H9 (cell line): Measurements from ENCODE around the gene DAB1. TPM values are rescaled to one million over a fixed set of nuclear protein-coding genes. Genes with fewer than 3 reads are reported as not detected.

ENCODE experiments used
- DNase-seq: peaks from one replicate; pipeline ENCODE4 v3.0.0-alpha.2; 2017
- H2AFZ ChIP-seq: one replicate; pipeline ENCODE4 v1.6.1; 2013; ENCODE audit warnings: mild to moderate bottlenecking, low read length, control low read depth, moderate library complexity
- H2AK5ac ChIP-seq: 2 replicates; pipeline ENCODE4 v1.6.1; 2013; ENCODE audit warnings: low read length, control low read depth, mixed read lengths; ENCODE audit not compliant: insufficient read length
- H2BK120ac ChIP-seq: one replicate; pipeline ENCODE4 v1.6.1; 2013; ENCODE audit warnings: low read depth, mild to moderate bottlenecking, low read length, control low read depth, inconsistent platforms; ENCODE audit not compliant: poor library complexity, severe bottlenecking
- H2BK12ac ChIP-seq: 2 replicates; pipeline ENCODE4 v1.6.1; 2013; ENCODE audit warnings: low read length, control low read depth, mixed read lengths, low read depth; ENCODE audit not compliant: insufficient read length
- H2BK15ac ChIP-seq: 2 replicates; pipeline ENCODE4 v1.6.1; 2013; ENCODE audit warnings: low read depth, low read length, control low read depth
- H2BK20ac ChIP-seq: one replicate; pipeline ENCODE4 v1.6.1; 2013; ENCODE audit warnings: low read depth, mild to moderate bottlenecking, low read length, control low read depth, inconsistent platforms; ENCODE audit not compliant: poor library complexity, severe bottlenecking
- H2BK5ac ChIP-seq: 2 replicates; pipeline ENCODE4 v1.6.1; 2013; ENCODE audit warnings: low read length, control low read depth, mixed read lengths; ENCODE audit not compliant: insufficient read length
- H3K14ac ChIP-seq: 2 replicates; pipeline ENCODE4 v1.6.1; 2013; ENCODE audit warnings: low read length, control low read depth; ENCODE audit not compliant: insufficient read depth
- H3K18ac ChIP-seq: 2 replicates; pipeline ENCODE4 v1.6.1; 2013; ENCODE audit warnings: low read depth, mild to moderate bottlenecking, mixed read lengths, low read length, control low read depth; ENCODE audit not compliant: insufficient read length
- H3K23ac ChIP-seq: 2 replicates; pipeline ENCODE4 v1.6.1; 2013; ENCODE audit warnings: low read length, control low read depth, mixed read lengths, low read depth; ENCODE audit not compliant: insufficient read length
- H3K23me2 ChIP-seq: 2 replicates; pipeline ENCODE4 v1.6.1; 2013; ENCODE audit warnings: low read depth, mild to moderate bottlenecking, mixed read lengths, low read length, control low read depth; ENCODE audit not compliant: insufficient read length, poor library complexity, severe bottlenecking
- H3K27ac ChIP-seq: 2 replicates; pipeline ENCODE4 v1.5.1; 2013; ENCODE audit warnings: low read length, control low read depth, mixed read lengths, low read depth; ENCODE audit not compliant: insufficient read length
- H3K27me3 ChIP-seq: 2 replicates; pipeline ENCODE4 v1.6.1; 2013; ENCODE audit warnings: low read length, control low read depth, inconsistent platforms; ENCODE audit not compliant: insufficient read depth
- H3K4ac ChIP-seq: 2 replicates; pipeline ENCODE4 v1.6.1; 2013; ENCODE audit warnings: low read depth, mild to moderate bottlenecking, control low read depth, inconsistent platforms, low read length, moderate library complexity
- H3K4me1 ChIP-seq: 2 replicates; pipeline ENCODE4 v1.6.1; 2013; ENCODE audit warnings: low read length, control low read depth, inconsistent platforms; ENCODE audit not compliant: insufficient read depth
- H3K4me2 ChIP-seq: 2 replicates; pipeline ENCODE4 v1.6.1; 2013; ENCODE audit warnings: low read length, control low read depth, mixed read lengths; ENCODE audit not compliant: insufficient read length, insufficient read depth
- H3K56ac ChIP-seq: 2 replicates; pipeline ENCODE4 v1.6.1; 2013; ENCODE audit warnings: low read depth, mild to moderate bottlenecking, mixed read lengths, low read length, control low read depth; ENCODE audit not compliant: insufficient read length
- H3K79me1 ChIP-seq: 2 replicates; pipeline ENCODE4 v1.6.1; 2013; ENCODE audit warnings: low read depth, mild to moderate bottlenecking, moderate library complexity, low read length, control low read depth, inconsistent platforms; ENCODE audit not compliant: insufficient read depth, poor library complexity, severe bottlenecking
- H3K79me2 ChIP-seq: 2 replicates; pipeline ENCODE4 v1.6.1; 2013; ENCODE audit warnings: low read length, control low read depth, inconsistent platforms; ENCODE audit not compliant: insufficient read depth
- H3K9ac ChIP-seq: 2 replicates; pipeline ENCODE4 v1.6.1; 2013; ENCODE audit warnings: low read length, control low read depth, mixed read lengths; ENCODE audit not compliant: insufficient read length; ENCODE audit errors: extremely low read depth
- H3K9me3 ChIP-seq: one replicate; pipeline ENCODE4 v1.6.1; 2013; ENCODE audit warnings: low read depth, low read length, inconsistent platforms; ENCODE audit not compliant: control insufficient read depth
- H3T11ph ChIP-seq: one replicate; pipeline ENCODE4 v1.6.1; 2013; ENCODE audit warnings: mild to moderate bottlenecking, low read length, control low read depth, inconsistent platforms
- H4K20me1 ChIP-seq: one replicate; pipeline ENCODE4 v1.6.1; 2013; ENCODE audit not compliant: control insufficient read depth, insufficient read length, insufficient read depth
- H4K5ac ChIP-seq: 2 replicates; pipeline ENCODE4 v1.6.1; 2013; ENCODE audit warnings: low read depth, mild to moderate bottlenecking, mixed read lengths, low read length, control low read depth; ENCODE audit not compliant: insufficient read length
- H4K8ac ChIP-seq: replicated peaks from 2 replicates; pipeline ENCODE4 v1.6.1; 2013; ENCODE audit warnings: low read length, control low read depth, mixed read lengths, low read depth; ENCODE audit not compliant: insufficient read length
- H4K91ac ChIP-seq: 2 replicates; pipeline ENCODE4 v1.6.1; 2013; ENCODE audit warnings: low read depth, mild to moderate bottlenecking, moderate library complexity, mixed read lengths, low read length, control low read depth; ENCODE audit not compliant: insufficient read length
- H3K27ac Mint-ChIP-seq, 3 experiments: 2 replicates in 2 of 3; 3 replicates in 1 of 3; pipeline ENCODE4 v1.8.0; 2020 to 2021; ENCODE audit warnings: mixed read lengths in 3 of 3, mild to moderate bottlenecking in 1 of 3, moderate library complexity in 1 of 3
- H3K27me3 Mint-ChIP-seq: 2 replicates; pipeline ENCODE4 v1.8.0; 2021; ENCODE audit warnings: low read depth, mild to moderate bottlenecking, moderate library complexity, mixed read lengths
- H3K36me3 Mint-ChIP-seq, 3 experiments: 2 replicates in 2 of 3; 3 replicates in 1 of 3; pipeline ENCODE4 v1.8.0; 2020 to 2021; ENCODE audit warnings: low read depth in 3 of 3, mixed read lengths in 3 of 3; ENCODE audit not compliant: insufficient read depth in 1 of 3
- H3K4me1 Mint-ChIP-seq, 2 experiments: 2 replicates each; pipeline ENCODE4 v1.8.0; 2020; ENCODE audit warnings: mixed read lengths in 2 of 2
- H3K4me3 Mint-ChIP-seq, 2 experiments: 2 replicates in 1 of 2; 3 replicates in 1 of 2; pipeline ENCODE4 v1.8.0; 2020 to 2021; ENCODE audit warnings: mild to moderate bottlenecking in 2 of 2, mixed read lengths in 2 of 2, moderate library complexity in 1 of 2
- H3K9me3 Mint-ChIP-seq, 2 experiments: 2 replicates in 1 of 2; 3 replicates in 1 of 2; pipeline ENCODE4 v1.8.0; 2020; ENCODE audit warnings: mild to moderate bottlenecking in 2 of 2, mixed read lengths in 2 of 2, moderate library complexity in 1 of 2
- WGBS: extraction: QIAGEN DNeasy Blood & Tissue Kit; methylation state at CpG from one replicate; pipeline ENCODE4 v1.1.7; 2013; ENCODE audit warnings: missing lambda C conversion rate, low lambda C conversion rate, mixed read lengths; ENCODE audit not compliant: insufficient read length; ENCODE audit errors: extremely low coverage; 5-methylcytosine and 5-hydroxymethylcytosine counted together
- total RNA-seq: library from RNA; stranded (reverse); gene quantifications from 2 replicates; pipeline ENCODE4 v1.2.1, GENCODE V29; 2021
- TF ChIP-seq, protein P1 (sequence below): fragments of 200-600 bp; sonication (generic); conservative IDR thresholded peaks from 3 replicates; pipeline ENCODE4 v1.8.0; 2021; ENCODE audit warnings: antibody characterized with exemption, mild to moderate bottlenecking

Gene DAB1
- total RNA-seq, 1 experiment from 2014 or later, result 9.3 TPM

GRCh38 chr1:57167997-57168396 is 255.9 kb downstream of the DAB1 start:
- no peaks in the 10 kb centered on the region for H3K79me2 ChIP-seq
- H3K18ac ChIP-seq, result no peak overlapping the region
- WGBS, result no CpG with 5 or more reads among the region's 2 CpGs
- Mint-ChIP-seq H3K4me3 (no peak overlapping the region), H3K27ac (no peak overlapping the region), H3K4me1 (peaks cover 47 to 50% of the 10 kb centered on the region in 2 experiments), H3K9me3 (peaks cover 4 to 6% of the 10 kb centered on the region in 2 experiments; a peak in 4 of 5 replicates), H3K27me3 (peaks cover under 1% of the 10 kb centered on the region), H3K36me3 (peaks cover 2 to 7% (median 5%) of the 10 kb centered on the region in 3 experiments; a peak in 5 of 7 replicates)
- no peak overlapping the region for H2BK12ac ChIP-seq
- no peak overlapping the region for H3K4me2 ChIP-seq
- H4K91ac ChIP-seq, result no peak overlapping the region
- no peak overlapping the region for H4K8ac ChIP-seq
- no peaks in the 10 kb centered on the region for H3K27me3 ChIP-seq
- no peaks in the 10 kb centered on the region for H3K9me3 ChIP-seq
- no peak overlapping the region for H4K5ac ChIP-seq
- no peaks in the 10 kb centered on the region for H3K23me2 ChIP-seq
- TF ChIP-seq, protein P1, sequence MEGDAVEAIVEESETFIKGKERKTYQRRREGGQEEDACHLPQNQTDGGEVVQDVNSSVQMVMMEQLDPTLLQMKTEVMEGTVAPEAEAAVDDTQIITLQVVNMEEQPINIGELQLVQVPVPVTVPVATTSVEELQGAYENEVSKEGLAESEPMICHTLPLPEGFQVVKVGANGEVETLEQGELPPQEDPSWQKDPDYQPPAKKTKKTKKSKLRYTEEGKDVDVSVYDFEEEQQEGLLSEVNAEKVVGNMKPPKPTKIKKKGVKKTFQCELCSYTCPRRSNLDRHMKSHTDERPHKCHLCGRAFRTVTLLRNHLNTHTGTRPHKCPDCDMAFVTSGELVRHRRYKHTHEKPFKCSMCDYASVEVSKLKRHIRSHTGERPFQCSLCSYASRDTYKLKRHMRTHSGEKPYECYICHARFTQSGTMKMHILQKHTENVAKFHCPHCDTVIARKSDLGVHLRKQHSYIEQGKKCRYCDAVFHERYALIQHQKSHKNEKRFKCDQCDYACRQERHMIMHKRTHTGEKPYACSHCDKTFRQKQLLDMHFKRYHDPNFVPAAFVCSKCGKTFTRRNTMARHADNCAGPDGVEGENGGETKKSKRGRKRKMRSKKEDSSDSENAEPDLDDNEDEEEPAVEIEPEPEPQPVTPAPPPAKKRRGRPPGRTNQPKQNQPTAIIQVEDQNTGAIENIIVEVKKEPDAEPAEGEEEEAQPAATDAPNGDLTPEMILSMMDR, result no peak
- no peaks in the 10 kb centered on the region for H3K79me1 ChIP-seq
- no peak for DNase-seq
- H3T11ph ChIP-seq, result no peak overlapping the region
- no peak overlapping the region for H2BK15ac ChIP-seq
- H3K9ac ChIP-seq, result no peak overlapping the region
- H3K14ac ChIP-seq, result no peak overlapping the region
- H2BK20ac ChIP-seq, result no peak overlapping the region
- no peak overlapping the region for H2AK5ac ChIP-seq
- peaks cover 10% of the 10 kb centered on the region; the same call in 1 of the 2 replicates for H3K4me1 ChIP-seq
- H2BK5ac ChIP-seq, result no peak overlapping the region
- no peak overlapping the region for H2BK120ac ChIP-seq
- H3K27ac ChIP-seq, result no peak overlapping the region
- no peak overlapping the region for H3K56ac ChIP-seq
- H3K23ac ChIP-seq, result no peak overlapping the region
- H4K20me1 ChIP-seq, result no peaks in the 10 kb centered on the region
- H3K4ac ChIP-seq, result no peak overlapping the region
- H2AFZ ChIP-seq, result no peak overlapping the region
